MM.1S (cell line): Measurements from ENCODE around the gene ETV6.
A peak's percentile ranks its signal among the peaks of the same experiment; 100 is the strongest.

Experiments used
- DNase-seq: peaks from one replicate; pipeline ENCODE4 v3.0.0-alpha.2; 2015
- H2AFZ ChIP-seq: fragments of 300-600 bp; sonication (generic); 2 replicates; pipeline ENCODE4 v1.6.0; 2016; ENCODE audit warnings: antibody characterized with exemption, low read length
- H3F3A ChIP-seq: fragments of 300-600 bp; sonication (generic); 2 replicates; pipeline ENCODE4 v1.6.1; 2016; ENCODE audit warnings: mild to moderate bottlenecking, antibody characterized with exemption, low read length, moderate library complexity, mixed read lengths; ENCODE audit not compliant: insufficient read depth
- H3K27ac ChIP-seq: fragments of 300-600 bp; sonication (generic); 2 replicates; pipeline ENCODE4 v1.5.1; 2016; ENCODE audit warnings: mild to moderate bottlenecking, low read length
- H3K27me3 ChIP-seq: fragments of 300-600 bp; sonication (generic); replicated peaks from 2 replicates; pipeline ENCODE4 v1.6.0; 2016; ENCODE audit warnings: low read length; ENCODE audit not compliant: insufficient read depth
- H3K36me3 ChIP-seq: fragments of 300-600 bp; sonication (generic); replicated peaks from 2 replicates; pipeline ENCODE4 v1.6.1; 2016; ENCODE audit warnings: mild to moderate bottlenecking, low read length, mixed read lengths; ENCODE audit not compliant: insufficient read depth
- H3K4me1 ChIP-seq: fragments of 300-600 bp; sonication (generic); 2 replicates; pipeline ENCODE4 v1.6.1; 2016; ENCODE audit warnings: low read length, mixed read lengths
- H3K4me2 ChIP-seq: fragments of 300-600 bp; sonication (generic); 2 replicates; pipeline ENCODE4 v1.6.0; 2016; ENCODE audit warnings: low read depth, low read length
- H3K4me3 ChIP-seq: fragments of 300-600 bp; sonication (generic); 2 replicates; pipeline ENCODE4 v1.5.1; 2016; ENCODE audit warnings: low read length, mixed read lengths
- H3K79me2 ChIP-seq: fragments of 300-600 bp; sonication (generic); 2 replicates; pipeline ENCODE4 v1.6.1; 2016; ENCODE audit warnings: mixed run types, low read length, mixed read lengths
- H3K9ac ChIP-seq: fragments of 300-600 bp; sonication (generic); 2 replicates; pipeline ENCODE4 v1.6.1; 2016; ENCODE audit warnings: low read length, mixed read lengths
- H3K9me2 ChIP-seq: fragments of 300-600 bp; sonication (generic); replicated peaks from 2 replicates; pipeline ENCODE4 v1.6.1; 2016; ENCODE audit warnings: mild to moderate bottlenecking, low read length, mixed read lengths; ENCODE audit not compliant: insufficient read depth
- H3K9me3 ChIP-seq: fragments of 300-600 bp; sonication (generic); replicated peaks from 2 replicates; pipeline ENCODE4 v1.6.1; 2016; ENCODE audit warnings: mild to moderate bottlenecking, low read length, mixed read lengths; ENCODE audit not compliant: insufficient read depth
- H4K20me1 ChIP-seq: fragments of 300-600 bp; sonication (generic); 2 replicates; pipeline ENCODE4 v1.6.1; 2016; ENCODE audit warnings: mild to moderate bottlenecking, low read length, moderate library complexity, mixed read lengths; ENCODE audit not compliant: insufficient read depth
- EZH2 ChIP-seq: fragments of 300-600 bp; sonication (generic); optimal IDR thresholded peaks from 2 replicates; pipeline ENCODE3; 2017; ENCODE audit warnings: low read depth, mild to moderate bottlenecking, antibody characterized with exemption, low read length, mixed read lengths
- EZH2phosphoT487 ChIP-seq: fragments of 300-600 bp; sonication (generic); IDR thresholded peaks from 2 replicates; pipeline ENCODE4 v1.6.1; 2018; ENCODE audit warnings: antibody characterized with exemption, low read length
- TF ChIP-seq, protein P1 (sequence below): fragments of 300-600 bp; sonication (generic); IDR thresholded peaks from 2 replicates; pipeline ENCODE4 v1.5.1; 2016; ENCODE audit warnings: antibody characterized with exemption, low read length, mixed read lengths

The ETV6 gene

DNA sequence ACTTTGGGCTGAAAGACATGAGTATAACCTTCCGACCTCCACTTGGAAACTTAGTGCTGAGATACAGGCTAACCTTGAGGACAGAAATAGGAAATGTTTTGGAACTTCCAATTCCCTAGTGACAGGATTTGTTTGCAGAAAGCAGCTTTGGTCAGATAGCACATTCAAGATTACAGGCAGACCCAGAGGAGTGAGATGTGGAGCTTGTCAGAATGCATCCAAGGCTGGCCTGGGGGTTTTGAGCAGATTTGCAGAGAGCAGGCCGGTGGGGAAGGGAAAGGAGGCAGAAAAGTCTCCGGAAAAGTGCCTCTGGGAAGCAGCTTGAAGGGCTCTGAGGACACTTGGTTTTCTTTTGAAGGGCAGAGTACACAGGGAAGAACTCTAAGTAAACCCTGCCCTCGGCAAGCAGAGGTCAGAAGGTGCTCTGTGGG, 180.3 kb downstream of the ETV6 start:
- H3K36me3 ChIP-seq: no peaks in the 10 kb centered on the region
- TF ChIP-seq EZH2 (no peak), EZH2phosphoT487 (no peak)
- TF ChIP-seq, protein P1, sequence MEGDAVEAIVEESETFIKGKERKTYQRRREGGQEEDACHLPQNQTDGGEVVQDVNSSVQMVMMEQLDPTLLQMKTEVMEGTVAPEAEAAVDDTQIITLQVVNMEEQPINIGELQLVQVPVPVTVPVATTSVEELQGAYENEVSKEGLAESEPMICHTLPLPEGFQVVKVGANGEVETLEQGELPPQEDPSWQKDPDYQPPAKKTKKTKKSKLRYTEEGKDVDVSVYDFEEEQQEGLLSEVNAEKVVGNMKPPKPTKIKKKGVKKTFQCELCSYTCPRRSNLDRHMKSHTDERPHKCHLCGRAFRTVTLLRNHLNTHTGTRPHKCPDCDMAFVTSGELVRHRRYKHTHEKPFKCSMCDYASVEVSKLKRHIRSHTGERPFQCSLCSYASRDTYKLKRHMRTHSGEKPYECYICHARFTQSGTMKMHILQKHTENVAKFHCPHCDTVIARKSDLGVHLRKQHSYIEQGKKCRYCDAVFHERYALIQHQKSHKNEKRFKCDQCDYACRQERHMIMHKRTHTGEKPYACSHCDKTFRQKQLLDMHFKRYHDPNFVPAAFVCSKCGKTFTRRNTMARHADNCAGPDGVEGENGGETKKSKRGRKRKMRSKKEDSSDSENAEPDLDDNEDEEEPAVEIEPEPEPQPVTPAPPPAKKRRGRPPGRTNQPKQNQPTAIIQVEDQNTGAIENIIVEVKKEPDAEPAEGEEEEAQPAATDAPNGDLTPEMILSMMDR: no peak
- H3K4me1 ChIP-seq: peaks cover 38% of the 10 kb centered on the region

DNA sequence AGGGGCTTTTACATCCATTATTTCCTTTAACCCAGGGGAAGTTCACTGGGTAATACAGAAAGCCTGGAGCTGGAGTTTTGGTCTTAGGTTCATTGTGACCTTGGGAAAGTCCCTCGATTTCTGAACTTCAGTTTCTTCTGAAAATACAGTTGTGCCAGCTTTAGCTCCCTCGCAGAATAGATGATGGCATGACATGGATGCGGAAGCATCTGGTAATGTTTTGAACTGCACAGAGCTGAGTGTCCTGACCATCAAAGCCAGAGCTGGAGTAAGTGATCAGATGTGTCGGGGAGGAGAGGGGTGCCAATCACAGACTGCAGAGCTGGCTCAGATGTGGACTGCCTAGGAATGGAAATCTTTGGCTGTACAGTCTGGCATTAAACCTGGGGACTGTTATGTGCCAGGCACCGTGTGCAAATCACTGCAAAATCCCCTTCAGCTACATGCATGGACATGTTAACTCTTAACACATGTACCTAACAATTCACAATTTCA, 180.9 kb downstream of the ETV6 start:
- H3K4me2 ChIP-seq: peak overlapping the region; percentile 39
- no peaks in the 10 kb centered on the region for H3K36me3 ChIP-seq

More for the DNA sequence above, 180.3 kb downstream of the ETV6 start:
- no peaks in the 10 kb centered on the region for H3K9me2 ChIP-seq
- no peaks in the 10 kb centered on the region for H4K20me1 ChIP-seq
- peak overlapping the region; percentile 6; the same call in 1 of the 2 replicates for H2AFZ ChIP-seq
- H3K79me2 ChIP-seq: peaks cover 5% of the 10 kb centered on the region; the same call in 1 of the 2 replicates
- H3F3A ChIP-seq: 0 out of 2 replicates have a peak, but pooled peaks cover 13% of the 10 kb centered on the region
- H3K27me3 ChIP-seq: no peaks in the 10 kb centered on the region
- no peak overlapping the region for H3K4me3 ChIP-seq
- H3K27ac ChIP-seq: peak overlapping the region; percentile 56; the same call in 1 of the 2 replicates
- no peaks in the 10 kb centered on the region for H3K9me3 ChIP-seq
- DNase-seq: no peak
- 0 out of 2 replicates have a peak overlapping the region, but pooled peaks have one; percentile 8 for H3K9ac ChIP-seq
- peak overlapping the region; percentile 39; the same call in 1 of the 2 replicates for H3K4me2 ChIP-seq

GRCh38 chr12:11832093-11832492, 182.6 kb downstream of the ETV6 start:
- no peak overlapping the region for H3K27ac ChIP-seq
- no peaks in the 10 kb centered on the region for H3K9me3 ChIP-seq
- 0 out of 2 replicates have a peak, but pooled peaks cover 5% of the 10 kb centered on the region for H3K79me2 ChIP-seq
- H4K20me1 ChIP-seq: no peaks in the 10 kb centered on the region
- no peak overlapping the region for H3K4me2 ChIP-seq
- H3K9me2 ChIP-seq: no peaks in the 10 kb centered on the region
- no peak overlapping the region for H3K4me3 ChIP-seq
- H2AFZ ChIP-seq: no peak overlapping the region
- H3K36me3 ChIP-seq: no peaks in the 10 kb centered on the region
- TF ChIP-seq EZH2phosphoT487 (no peak), EZH2 (no peak)
- TF ChIP-seq, protein P1: no peak
- no peaks in the 10 kb centered on the region for H3K27me3 ChIP-seq
- no peak for DNase-seq
- H3K9ac ChIP-seq: no peak overlapping the region
- peaks cover 33% of the 10 kb centered on the region for H3F3A ChIP-seq
- H3K4me1 ChIP-seq: peaks cover 58% of the 10 kb centered on the region

More for the DNA sequence above, 180.9 kb downstream of the ETV6 start:
- peak; percentile 72 for DNase-seq
- TF ChIP-seq EZH2: no peak
- TF ChIP-seq, protein P1: no peak
- no peak for TF ChIP-seq EZH2phosphoT487
- H3K4me1 ChIP-seq: peaks cover 44% of the 10 kb centered on the region
- H4K20me1 ChIP-seq: no peaks in the 10 kb centered on the region
- H3K79me2 ChIP-seq: 0 out of 2 replicates have a peak, but pooled peaks cover 5% of the 10 kb centered on the region
- 0 out of 2 replicates have a peak overlapping the region, but pooled peaks have one; percentile 8 for H3K9ac ChIP-seq
- no peak overlapping the region for H3K4me3 ChIP-seq
- H3K27me3 ChIP-seq: no peaks in the 10 kb centered on the region
- peak overlapping the region; percentile 56; the same call in 1 of the 2 replicates for H3K27ac ChIP-seq
- H3F3A ChIP-seq: peaks cover 16% of the 10 kb centered on the region; the same call in 1 of the 2 replicates
- no peaks in the 10 kb centered on the region for H3K9me2 ChIP-seq
- 0 out of 2 replicates have a peak overlapping the region, but pooled peaks have one; percentile 6 for H2AFZ ChIP-seq
- H3K9me3 ChIP-seq: no peaks in the 10 kb centered on the region
